Suppressor macrophage treated with lipopolysaccharide for 4 hours (primary cell): Measurements from ENCODE around the gene RGS6.
A peak's percentile ranks its signal among the peaks of the same experiment; 100 is the strongest.

Source experiments
- DNase-seq: peaks from one replicate; pipeline ENCODE4 v3.0.0-alpha.2; 2020

Gene RGS6

GRCh38 chr14:72333357-72333756, 401.1 kb downstream of the RGS6 start:
- DNase-seq, result no peak

- no peak for DNase-seq
These were observed 404.2 kb downstream of the RGS6 start for GRCh38 chr14:72336311-72336980.

- no peak for DNase-seq
These were observed 409.0 kb downstream of the RGS6 start for GRCh38 chr14:72341237-72341636.

- no peak for DNase-seq
These were observed 409.5 kb downstream of the RGS6 start for GRCh38 chr14:72341686-72342085.

GRCh38 chr14:72347118-72347517, 414.9 kb downstream of the RGS6 start:
- DNase-seq, result no peak

GRCh38 chr14:72350215-72350614, 418.0 kb downstream of the RGS6 start:
- no peak for DNase-seq

- no peak for DNase-seq
These were observed 419.8 kb downstream of the RGS6 start for GRCh38 chr14:72352012-72352411.

- DNase-seq, result no peak
These were observed 434.4 kb downstream of the RGS6 start for GRCh38 chr14:72366619-72367018.

- DNase-seq, result no peak
These were observed 436.9 kb downstream of the RGS6 start for GRCh38 chr14:72369106-72369505.

- DNase-seq, result no peak
These were observed 444.8 kb downstream of the RGS6 start for GRCh38 chr14:72377016-72377415.

GRCh38 chr14:72380456-72380855, 448.2 kb downstream of the RGS6 start:
- DNase-seq, result peak; percentile 67

GRCh38 chr14:72383865-72384264, 451.6 kb downstream of the RGS6 start:
- no peak for DNase-seq

- DNase-seq, result peak; percentile 68
These were observed 455.5 kb downstream of the RGS6 start for GRCh38 chr14:72387726-72388125.

- DNase-seq, result no peak
These were observed 457.0 kb downstream of the RGS6 start for GRCh38 chr14:72389200-72389599.

GRCh38 chr14:72401101-72401625, 468.9 kb downstream of the RGS6 start:
- no peak for DNase-seq

GRCh38 chr14:72401632-72402376, 469.6 kb downstream of the RGS6 start:
- peak; percentile 22 for DNase-seq

GRCh38 chr14:72402377-72402772, 470.1 kb downstream of the RGS6 start:
- DNase-seq, result no peak

- no peak for DNase-seq
These were observed 472.0 kb downstream of the RGS6 start for GRCh38 chr14:72404106-72404774.

- DNase-seq, result no peak
These were observed 472.8 kb downstream of the RGS6 start for GRCh38 chr14:72404998-72405397.

- DNase-seq, result no peak
These were observed 475.8 kb downstream of the RGS6 start for GRCh38 chr14:72408020-72408419.

- DNase-seq, result no peak
These were observed 476.8 kb downstream of the RGS6 start for GRCh38 chr14:72409047-72409446.

- DNase-seq, result no peak
These were observed 484.0 kb downstream of the RGS6 start for GRCh38 chr14:72416081-72416849.

GRCh38 chr14:72416892-72417291, 484.7 kb downstream of the RGS6 start:
- DNase-seq, result no peak
